Left cardiac atrium (tissue), 4 donors: ENCODE results near the gene QSOX2. TPM values are rescaled to one million over a fixed set of nuclear protein-coding genes. Genes with fewer than 3 reads are reported as not detected.
"Not testable (repeated sequence)": the region's sequence is repeated elsewhere in the genome, so short reads cannot be mapped to it uniquely, and the experiment has no call there.

ENCODE experiments used
- ATAC-seq, 2 donors: fragments of 200-7000 bp; cut with Tn5 transposase; one replicate each; pipeline ENCODE4 v1.9.1; 2020; ENCODE audit warnings: mild to moderate bottlenecking in 2 of 2, moderate library complexity in 2 of 2
- DNase-seq: peaks from one replicate; pipeline ENCODE4 v3.0.0-alpha.2; 2020
- intact Hi-C, 2 donors: fragments of 100-400 bp; cut with DNase I; formaldehyde crosslinking; loops; one replicate each; pipeline versions ENCODE4 v1.14.1 to v1.15.1; 2022 to 2023
- total RNA-seq, 2 donors: library from RNA; stranded (reverse); fragmentation: NEBNext Ultra II Directional; extraction: Animal tissue kit (Norgen Biotek cat#: 25700); gene quantifications; one replicate each; pipeline ENCODE4 v1.2.1, GENCODE V29; 2021
- donor health status: DM: no; HTN: yes; CAD: no.
- donor health status: DM: no; HTN: yes; CAD: no; lungs with severe emphysema.
- donor health status: DM: yes; HTN: yes; CAD: no.
- donor health status: Dilated cardiomyopathy.

Gene QSOX2
- total RNA-seq, 2 donors from 2014 or later: 6.5 to 6.6 TPM

DNA sequence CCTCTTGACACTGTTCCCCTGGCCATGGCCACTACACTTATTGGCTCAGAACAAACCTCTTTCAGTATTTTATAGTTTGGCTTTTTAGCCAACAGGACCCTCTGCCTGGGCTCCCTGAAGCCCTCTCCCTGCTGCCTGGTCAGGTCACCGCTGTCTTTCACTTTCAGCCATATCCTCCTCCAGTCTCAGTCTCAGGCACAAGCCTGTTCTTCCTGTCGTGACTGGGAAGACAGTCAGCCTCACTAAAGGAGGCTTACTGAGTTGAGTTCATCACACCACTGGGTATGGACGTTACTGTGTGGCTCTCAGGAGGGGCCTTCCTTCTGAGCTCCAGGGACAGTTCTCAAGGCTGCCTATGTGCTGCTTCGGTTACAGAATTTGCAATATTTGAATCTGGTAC, 2.0 kb downstream of the QSOX2 start:
- DNase-seq (no peak), ATAC-seq (no peak)

GRCh38 chr9:136242918-136243525, 2.6 kb downstream of the QSOX2 start:
- ATAC-seq: no peak
- DNase-seq: no peak
- intact Hi-C loops: no loop called here

More for the DNA sequence above, 2.0 kb downstream of the QSOX2 start:
- intact Hi-C loops: no loop called here

DNA sequence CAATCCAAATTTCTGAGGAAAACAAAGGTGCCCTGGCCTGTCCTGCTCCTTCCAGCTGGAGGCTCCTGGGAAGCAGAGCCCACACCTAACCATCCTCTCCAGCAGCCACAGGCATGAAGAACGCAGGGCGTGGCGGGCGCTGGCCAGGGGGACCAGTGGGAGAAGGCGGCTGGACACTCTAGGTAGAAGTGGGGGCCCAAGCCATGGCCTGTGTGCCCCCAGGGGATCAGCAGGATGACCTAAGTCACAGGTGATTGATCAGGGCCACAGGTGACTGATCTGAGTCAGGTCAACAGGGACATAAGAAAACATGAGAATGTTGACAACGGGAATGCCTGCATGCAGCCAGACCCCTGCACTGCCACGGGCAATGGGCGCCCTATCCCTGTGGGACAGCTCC, 3.4 kb downstream of the QSOX2 start:
- ATAC-seq (no peak), DNase-seq (no peak)
- intact Hi-C loops: no loop called here

- ATAC-seq (no peak), DNase-seq (no peak)
- intact Hi-C loops: no loop called here
These were observed 4.1 kb downstream of the QSOX2 start for GRCh38 chr9:136241542-136241941.

DNA sequence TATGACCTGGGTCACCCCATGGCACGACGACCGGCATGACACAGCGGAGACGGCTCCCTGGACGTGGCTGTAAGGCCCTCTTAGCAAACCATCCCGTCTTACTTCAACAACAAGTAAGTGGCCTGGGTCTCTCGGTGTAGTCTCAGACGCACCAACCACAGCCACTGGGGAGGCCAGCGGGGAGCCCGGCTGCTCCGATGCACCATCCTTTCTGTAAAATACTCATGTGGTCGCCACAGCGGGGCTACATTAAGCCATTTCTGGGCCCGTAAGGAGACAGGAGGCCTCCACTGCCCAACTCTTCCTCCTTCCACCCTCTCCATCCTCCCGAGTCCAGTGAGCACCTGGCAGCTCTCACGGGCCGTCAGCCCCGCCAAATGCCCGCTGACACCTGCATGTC, 4.7 kb downstream of the QSOX2 start:
- DNase-seq (no peak), ATAC-seq (no peak)
- intact Hi-C loops: no loop called here

GRCh38 chr9:136239983-136240330, 5.7 kb downstream of the QSOX2 start:
- no peak for DNase-seq
- intact Hi-C loops: no loop called here
- peak; percentile 65 to 78 for ATAC-seq

DNA sequence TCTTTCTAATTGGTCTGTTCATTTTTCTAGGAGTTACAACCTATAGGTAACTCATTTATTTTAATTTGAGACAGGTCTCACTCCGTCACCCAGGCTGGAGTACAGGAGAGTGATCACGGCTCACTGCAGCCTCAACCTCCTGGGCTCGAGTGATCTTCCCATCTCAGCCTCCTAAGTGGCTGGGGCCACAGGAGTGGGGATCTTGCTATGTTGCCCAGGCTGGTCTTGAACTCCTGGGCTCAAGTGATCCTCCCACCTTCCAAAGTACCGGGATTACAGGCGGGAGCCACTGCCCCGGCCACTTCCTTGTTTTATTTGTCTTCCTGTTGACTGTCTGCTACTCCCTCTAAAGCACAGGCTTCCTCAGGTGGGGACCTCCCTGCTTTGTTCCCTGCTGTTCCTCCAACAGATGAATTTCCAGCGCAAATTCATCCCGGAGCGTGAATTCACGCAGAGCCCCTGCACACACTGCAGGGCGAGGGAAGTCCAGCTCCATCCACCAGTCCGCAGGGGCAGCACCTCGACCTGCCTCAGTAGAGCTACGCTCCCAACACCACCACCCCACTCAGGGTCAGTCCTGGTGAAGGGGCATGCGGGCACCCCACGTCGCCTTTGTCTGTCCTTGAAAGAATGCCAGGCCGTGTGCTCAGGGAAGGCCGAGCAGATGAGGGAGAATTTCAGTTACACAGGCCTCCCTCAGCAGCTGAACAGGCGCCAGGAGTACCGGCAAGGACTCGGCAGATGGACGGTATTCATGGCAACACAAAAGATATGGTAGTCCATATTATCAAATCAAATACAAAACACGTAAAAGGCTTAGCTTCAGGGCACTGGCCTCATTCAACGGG, 6.3 kb downstream of the QSOX2 start:
- intact Hi-C loops: no loop called here
- peak in 1 of 2 donors; percentile 22 for ATAC-seq
- no peak for DNase-seq

DNA sequence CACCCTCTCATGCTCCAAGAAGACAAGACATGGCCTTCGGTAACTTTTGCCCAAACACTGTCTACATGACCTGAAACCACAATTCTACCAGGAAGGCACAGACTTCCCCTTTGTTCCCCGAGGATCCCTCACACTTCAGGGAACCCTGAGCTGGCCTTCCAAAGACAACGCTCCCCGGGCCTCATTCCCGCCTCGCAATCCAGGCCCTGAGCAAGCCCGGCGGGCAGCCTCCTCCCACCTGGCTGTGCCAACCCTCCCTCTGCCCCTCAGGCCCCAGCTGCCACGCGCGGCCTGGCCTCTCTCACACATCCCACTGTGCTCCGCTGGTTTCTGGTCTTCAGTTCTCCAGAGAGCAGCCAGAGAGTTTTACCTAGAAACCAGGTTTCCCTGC, 7.3 kb downstream of the QSOX2 start:
- intact Hi-C loops: no loop called here
- ATAC-seq (no peak), DNase-seq (no peak)

DNA sequence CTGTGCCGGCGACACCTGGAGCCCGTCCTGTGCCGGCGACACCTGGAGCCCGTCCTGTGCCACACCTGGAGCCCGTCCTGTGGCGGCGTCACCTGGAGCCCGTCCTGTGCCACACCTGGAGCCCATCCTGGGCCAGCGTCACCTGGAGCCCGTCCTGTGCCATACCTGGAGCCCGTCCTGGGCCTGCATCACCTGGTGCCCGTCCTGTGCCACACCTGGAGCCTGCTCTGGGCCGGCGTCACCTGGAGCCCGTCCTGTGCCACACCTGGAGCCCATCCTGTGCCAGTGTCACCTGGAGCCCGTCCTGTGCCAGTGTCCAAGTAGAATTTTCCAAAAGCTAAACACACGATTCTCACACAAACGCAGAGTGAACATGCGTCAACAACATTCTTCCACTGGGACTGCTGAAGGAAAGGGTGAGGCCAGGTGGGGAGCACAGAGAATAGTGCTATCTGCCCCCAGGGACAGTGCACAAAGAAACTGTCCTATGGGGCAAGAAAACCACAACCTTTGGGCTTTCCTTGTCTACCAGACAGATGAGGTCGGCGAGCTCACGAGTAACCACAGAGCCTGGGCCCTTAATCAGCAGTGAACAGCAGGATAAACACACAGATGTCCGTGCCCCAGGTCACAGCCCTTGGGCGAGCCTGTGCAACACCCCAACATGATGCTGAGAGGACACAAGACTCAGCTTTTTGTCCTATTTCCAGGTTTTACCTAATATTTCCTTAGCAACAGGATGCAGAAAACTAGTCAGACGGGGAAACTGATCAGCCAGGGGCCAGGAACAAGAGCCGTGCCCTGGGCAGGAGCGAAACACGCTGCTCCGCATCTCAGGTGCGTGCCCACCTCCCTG, 7.9 kb downstream of the QSOX2 start:
- ATAC-seq (no peak), DNase-seq (no peak)
- intact Hi-C loops: no loop called here

GRCh38 chr9:136236471-136237410, 8.9 kb downstream of the QSOX2 start:
- not testable (repeated sequence) for ATAC-seq

GRCh38 chr9:136235709-136236455, 9.7 kb downstream of the QSOX2 start:
- intact Hi-C loops: no loop called here
- ATAC-seq: no peak
- no peak for DNase-seq

More at GRCh38 chr9:136236471-136237410, 8.9 kb downstream of the QSOX2 start:
- DNase-seq, intact Hi-C loops: not testable (repeated sequence)

GRCh38 chr9:136235171-136235570, 10.4 kb downstream of the QSOX2 start:
- no peak for DNase-seq
- no peak for ATAC-seq
- intact Hi-C loops: no loop called here

DNA sequence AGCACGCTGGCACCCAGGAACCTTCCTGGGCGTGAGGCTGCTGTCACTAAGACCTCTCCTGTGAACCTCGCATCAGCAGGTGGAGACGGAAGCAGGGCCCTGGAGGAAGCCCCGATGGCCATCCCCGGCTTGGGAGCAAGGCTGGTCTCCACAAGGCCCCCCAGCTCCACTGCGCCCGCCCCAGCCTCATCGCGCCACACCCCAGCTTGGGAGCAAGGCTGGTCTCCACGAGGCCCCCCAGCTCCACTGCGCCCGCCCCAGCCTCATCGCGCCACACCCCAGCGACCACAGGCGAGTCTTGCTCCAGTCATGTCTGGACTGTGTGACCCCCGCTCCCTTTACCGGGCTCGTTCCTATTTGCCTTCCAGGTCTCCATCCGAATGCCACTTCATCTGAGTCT, 11.0 kb downstream of the QSOX2 start:
- intact Hi-C loops: no loop called here
- DNase-seq: no peak

GRCh38 chr9:136233868-136234267, 11.7 kb downstream of the QSOX2 start:
- ATAC-seq (no peak), DNase-seq (no peak)
- intact Hi-C loops: no loop called here

More for the DNA sequence above, 11.0 kb downstream of the QSOX2 start:
- no peak for ATAC-seq

GRCh38 chr9:136233411-136233810, 12.2 kb downstream of the QSOX2 start:
- ATAC-seq: no peak

DNA sequence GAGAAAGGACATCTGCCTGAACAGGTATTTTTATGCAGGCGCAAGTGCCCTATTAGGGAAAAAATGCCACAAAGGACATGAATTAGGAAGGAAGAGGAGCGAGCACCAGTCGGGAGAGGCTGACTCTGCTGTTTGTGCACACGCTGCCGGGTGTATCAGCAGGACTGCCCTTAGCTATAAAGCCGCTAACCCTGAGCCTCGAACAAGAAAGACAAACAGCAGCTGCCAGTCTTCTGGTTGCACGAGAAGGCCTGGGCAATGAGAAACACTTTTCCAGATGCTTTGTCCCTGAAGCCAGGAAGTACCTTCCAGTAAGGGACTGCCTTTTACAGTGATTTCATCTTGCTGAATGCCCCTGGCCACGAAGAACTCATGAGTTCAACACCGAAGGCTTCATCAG, 12.6 kb downstream of the QSOX2 start:
- ATAC-seq (no peak), DNase-seq (no peak)
- intact Hi-C loops: no loop called here

More at GRCh38 chr9:136233411-136233810, 12.2 kb downstream of the QSOX2 start:
- intact Hi-C loops: no loop called here
- DNase-seq: no peak

GRCh38 chr9:136231478-136232297, 13.9 kb downstream of the QSOX2 start:
- DNase-seq (no peak), ATAC-seq (no peak)
- intact Hi-C loops: no loop called here
